Rectal smooth muscle tissue (tissue), 1 donor: ENCODE results near the gene BBLN.

Experiments
- H3K27ac ChIP-seq: one replicate; pipeline ENCODE4 v1.7.0; 2013; ENCODE audit warnings: low read depth, low read length, inconsistent platforms
- H3K27me3 ChIP-seq: one replicate; pipeline ENCODE4 v1.7.0; 2013; ENCODE audit warnings: low read length; ENCODE audit not compliant: control insufficient read depth, insufficient read depth
- H3K36me3 ChIP-seq: one replicate; pipeline ENCODE4 v1.7.0; 2013; ENCODE audit warnings: low read length; ENCODE audit not compliant: control insufficient read depth, insufficient read depth
- H3K4me1 ChIP-seq: one replicate; pipeline ENCODE4 v1.7.0; 2013; ENCODE audit warnings: low read length; ENCODE audit not compliant: control insufficient read depth, insufficient read depth
- H3K4me3 ChIP-seq: one replicate; pipeline ENCODE4 v1.7.0; 2013; ENCODE audit warnings: low read length
- H3K9ac ChIP-seq: one replicate; pipeline ENCODE4 v1.7.0; 2013; ENCODE audit warnings: low read length

BBLN gene

DNA sequence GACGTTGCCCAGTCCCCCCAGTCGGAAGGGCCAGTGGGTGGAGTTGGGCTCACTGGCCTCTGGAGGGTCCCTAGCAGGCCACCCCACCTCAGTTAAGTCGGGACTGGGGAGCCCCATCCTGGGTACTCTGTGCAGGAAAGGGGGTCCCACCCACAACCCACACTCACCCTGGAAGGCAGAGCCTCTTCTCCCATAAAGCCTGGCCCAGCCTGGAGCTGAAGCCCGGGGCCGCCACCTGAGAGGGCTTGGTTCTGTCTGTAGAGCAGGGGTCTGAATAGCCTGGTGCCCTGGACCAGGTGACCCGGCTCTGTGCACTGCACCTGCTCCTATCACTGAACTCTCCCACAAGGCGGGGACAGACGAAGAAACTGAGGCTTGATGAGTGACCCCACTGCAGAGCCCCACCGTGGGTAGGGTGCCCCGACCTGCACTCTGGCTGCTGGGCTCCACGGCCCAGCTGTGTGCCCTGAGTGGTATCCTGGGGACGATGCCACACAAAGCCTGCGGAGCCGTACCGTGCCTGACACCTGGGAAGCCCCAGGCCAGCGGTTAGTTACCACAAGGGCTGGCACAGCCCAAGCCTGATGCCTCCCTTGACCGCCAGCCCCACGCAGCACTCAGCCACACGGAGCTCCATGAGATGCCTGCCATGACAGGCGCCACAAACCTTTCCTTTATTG, 39.9 kb upstream of the BBLN start:
- peaks cover 29% of the 10 kb centered on the region for H3K36me3 ChIP-seq
- H3K27ac ChIP-seq: no peak overlapping the region
- no peak overlapping the region for H3K4me3 ChIP-seq
- H3K9ac ChIP-seq: no peak overlapping the region
- no peaks in the 10 kb centered on the region for H3K27me3 ChIP-seq
- H3K4me1 ChIP-seq: no peaks in the 10 kb centered on the region

- H3K27ac ChIP-seq: no peak overlapping the region
- H3K36me3 ChIP-seq: peaks cover 29% of the 10 kb centered on the region
Measured at GRCh38 chr9:128120741-128121465, 39.2 kb upstream of the BBLN start.

GRCh38 chr9:128121466-128121810, 38.6 kb upstream of the BBLN start:
- Histone ChIP-seq H3K36me3 (peaks cover 29% of the 10 kb centered on the region), H3K9ac (no peak overlapping the region), H3K27me3 (no peaks in the 10 kb centered on the region), H3K4me3 (no peak overlapping the region), H3K27ac (no peak overlapping the region), H3K4me1 (peaks cover 9% of the 10 kb centered on the region)

More at GRCh38 chr9:128120741-128121465, 39.2 kb upstream of the BBLN start:
- Histone ChIP-seq H3K4me1 (peaks cover 5% of the 10 kb centered on the region), H3K9ac (no peak overlapping the region), H3K4me3 (no peak overlapping the region), H3K27me3 (no peaks in the 10 kb centered on the region)

DNA sequence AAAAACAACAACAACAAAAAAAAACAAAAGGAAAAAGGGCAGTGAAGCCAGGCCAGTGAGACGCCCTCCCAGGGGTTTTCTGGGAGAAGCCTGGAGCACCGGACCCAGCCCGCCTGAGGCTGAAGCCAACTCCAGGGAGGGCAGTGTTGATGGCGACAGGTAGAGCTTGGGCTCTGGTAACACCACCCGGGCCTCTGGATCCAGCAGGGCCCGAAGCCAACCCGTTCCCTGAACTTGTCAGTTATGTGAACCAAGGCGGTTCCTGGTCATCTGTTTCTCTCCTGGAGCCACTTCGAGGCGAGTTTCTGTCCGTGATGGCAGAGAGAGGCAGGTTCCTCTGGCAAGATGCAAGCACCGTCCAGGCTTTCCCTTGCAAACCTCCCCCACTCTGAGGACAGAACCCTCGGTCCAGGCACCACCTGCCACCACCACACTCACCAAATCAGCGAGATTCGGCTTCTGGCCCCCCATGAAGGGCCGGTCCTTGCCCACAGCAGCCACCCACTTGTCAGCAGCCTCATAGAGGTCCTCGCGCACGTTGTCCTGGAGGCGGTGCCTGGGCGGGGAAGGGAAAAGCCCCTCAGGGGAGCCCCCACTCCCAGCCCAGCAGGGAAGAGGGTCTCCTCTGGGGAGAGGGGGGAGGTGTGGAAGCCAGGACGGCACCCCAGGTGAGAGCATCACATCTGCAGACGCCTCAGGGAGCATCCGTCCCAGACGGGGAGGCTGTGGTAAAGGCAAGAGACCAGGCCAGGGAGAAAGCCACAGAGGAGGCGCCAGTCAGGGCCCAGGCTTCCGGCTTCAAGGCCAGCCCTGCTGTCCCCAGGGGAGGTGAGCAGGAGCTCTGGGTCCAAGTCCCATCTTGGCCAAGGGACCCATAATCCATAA, 37.9 kb upstream of the BBLN start:
- Histone ChIP-seq H3K36me3 (peaks cover 29% of the 10 kb centered on the region), H3K9ac (no peak overlapping the region), H3K27me3 (no peaks in the 10 kb centered on the region), H3K4me3 (no peak overlapping the region), H3K27ac (no peak overlapping the region), H3K4me1 (peaks cover 9% of the 10 kb centered on the region)

- Histone ChIP-seq H3K36me3 (peaks cover 29% of the 10 kb centered on the region), H3K27me3 (no peaks in the 10 kb centered on the region), H3K4me3 (no peak overlapping the region), H3K27ac (no peak overlapping the region), H3K9ac (no peak overlapping the region), H3K4me1 (peaks cover 9% of the 10 kb centered on the region)
Measured at GRCh38 chr9:128122809-128123175, 37.3 kb upstream of the BBLN start.

- Histone ChIP-seq H3K36me3 (peaks cover 29% of the 10 kb centered on the region), H3K4me3 (no peak overlapping the region), H3K9ac (no peak overlapping the region), H3K27ac (no peak overlapping the region), H3K27me3 (no peaks in the 10 kb centered on the region), H3K4me1 (peaks cover 9% of the 10 kb centered on the region)
Measured at GRCh38 chr9:128123451-128124080, 36.5 kb upstream of the BBLN start.

GRCh38 chr9:128124451-128124850, 35.6 kb upstream of the BBLN start:
- H3K4me1 ChIP-seq: peaks cover 9% of the 10 kb centered on the region
- no peak overlapping the region for H3K27ac ChIP-seq
- no peak overlapping the region for H3K4me3 ChIP-seq
- no peak overlapping the region for H3K9ac ChIP-seq
- H3K36me3 ChIP-seq: peaks cover 29% of the 10 kb centered on the region
- no peaks in the 10 kb centered on the region for H3K27me3 ChIP-seq

GRCh38 chr9:128124873-128125579, 35.0 kb upstream of the BBLN start:
- no peak overlapping the region for H3K4me3 ChIP-seq

GRCh38 chr9:128125580-128126354, 34.3 kb upstream of the BBLN start:
- H3K4me3 ChIP-seq: peak overlapping the region; percentile 8

More at GRCh38 chr9:128124873-128125579, 35.0 kb upstream of the BBLN start:
- H3K36me3 ChIP-seq: peaks cover 29% of the 10 kb centered on the region
- peaks cover 9% of the 10 kb centered on the region for H3K4me1 ChIP-seq
- H3K27ac ChIP-seq: no peak overlapping the region
- no peaks in the 10 kb centered on the region for H3K27me3 ChIP-seq
- H3K9ac ChIP-seq: no peak overlapping the region

GRCh38 chr9:128127568-128127989, 32.5 kb upstream of the BBLN start, which contains the start of gene PTGES2:
Gene PTGES2 (minus strand): TSS chr9:128127729. CDS start chr9:128127717, 12 bp downstream.
- peaks cover 9% of the 10 kb centered on the region for H3K4me1 ChIP-seq
- H3K27ac ChIP-seq: peak within 1 kb of the TSS; percentile 96
- peak within 1 kb of the TSS; percentile 84 for H3K4me3 ChIP-seq
- peaks cover 11% of the 10 kb centered on the region for H3K36me3 ChIP-seq
- no peaks in the 10 kb centered on the region for H3K27me3 ChIP-seq
- peak within 1 kb of the TSS; percentile 81 for H3K9ac ChIP-seq

More at GRCh38 chr9:128125580-128126354, 34.3 kb upstream of the BBLN start:
- Histone ChIP-seq H3K27ac (no peak overlapping the region), H3K9ac (no peak overlapping the region), H3K27me3 (no peaks in the 10 kb centered on the region), H3K4me1 (peaks cover 9% of the 10 kb centered on the region), H3K36me3 (peaks cover 24% of the 10 kb centered on the region)
